IPS-11a (cell line): ENCODE measurements around the gene HIF1A.
"Not testable (repeated sequence)": the region's sequence is repeated elsewhere in the genome, so short reads cannot be mapped to it uniquely, and the experiment has no call there.

Experiments
- H3K4me3 ChIP-seq: one replicate; pipeline ENCODE4 v1.5.1; 2013; ENCODE audit warnings: low read depth, low read length, control low read depth

HIF1A gene

GRCh38 chr14:61694830-61695694, at the start of gene HIF1A:
Gene HIF1A (plus strand): TSS chr14:61695513. CDS start chr14:61695805, 292 bp downstream.
- H3K4me3 ChIP-seq: peak within 1 kb of the TSS; percentile 98

- H3K4me3 ChIP-seq: no peak overlapping the region
These were observed 48.8 kb upstream of the HIF1A start for GRCh38 chr14:61646366-61647116.

GRCh38 chr14:61647704-61648103, 47.6 kb upstream of the HIF1A start:
- no peak overlapping the region for H3K4me3 ChIP-seq

- H3K4me3 ChIP-seq: no peak overlapping the region
These were observed 46.9 kb upstream of the HIF1A start for GRCh38 chr14:61648377-61648776.

DNA sequence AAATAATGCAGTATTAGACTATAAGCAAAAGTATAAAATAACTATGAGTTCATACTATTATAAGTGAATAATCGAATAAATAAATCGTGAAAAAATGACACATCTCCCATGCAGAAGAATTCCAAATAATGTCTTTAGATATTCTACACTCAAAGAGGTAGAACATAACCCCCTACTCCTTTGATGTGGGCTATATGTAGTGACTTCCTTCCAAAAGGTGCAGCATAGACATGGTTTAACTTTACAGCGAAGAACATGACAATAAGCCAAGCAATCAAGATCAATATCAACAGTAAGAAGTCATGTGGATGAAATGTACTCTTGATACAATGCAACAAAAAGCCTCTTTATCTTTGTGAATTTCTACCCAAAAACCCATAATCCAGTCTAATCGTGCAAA, 46.0 kb upstream of the HIF1A start:
- no peak overlapping the region for H3K4me3 ChIP-seq

- H3K4me3 ChIP-seq: no peak overlapping the region
These were observed 44.0 kb upstream of the HIF1A start for GRCh38 chr14:61651355-61651754.

- no peak overlapping the region for H3K4me3 ChIP-seq
These were observed 42.6 kb upstream of the HIF1A start for GRCh38 chr14:61652526-61653262.

DNA sequence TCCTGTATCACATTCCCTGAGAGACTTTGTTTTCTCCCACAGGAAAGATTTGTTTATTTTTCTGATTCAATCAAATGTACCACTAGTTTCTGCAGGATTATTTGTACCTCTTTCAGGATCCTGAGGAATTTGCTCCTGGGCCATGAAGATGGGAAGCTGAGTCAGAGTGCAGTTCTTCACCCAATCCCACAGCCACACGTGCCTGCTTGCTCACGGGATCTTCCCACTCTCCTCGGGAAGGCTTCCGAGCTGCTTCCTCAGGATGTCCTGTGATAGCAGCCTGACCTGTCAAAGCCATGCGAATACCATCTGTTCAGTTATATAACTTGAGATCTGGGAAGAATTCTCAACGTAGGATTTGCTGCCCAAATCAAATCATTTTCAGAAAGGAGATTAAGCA, 41.8 kb upstream of the HIF1A start:
- H3K4me3 ChIP-seq: no peak overlapping the region

DNA sequence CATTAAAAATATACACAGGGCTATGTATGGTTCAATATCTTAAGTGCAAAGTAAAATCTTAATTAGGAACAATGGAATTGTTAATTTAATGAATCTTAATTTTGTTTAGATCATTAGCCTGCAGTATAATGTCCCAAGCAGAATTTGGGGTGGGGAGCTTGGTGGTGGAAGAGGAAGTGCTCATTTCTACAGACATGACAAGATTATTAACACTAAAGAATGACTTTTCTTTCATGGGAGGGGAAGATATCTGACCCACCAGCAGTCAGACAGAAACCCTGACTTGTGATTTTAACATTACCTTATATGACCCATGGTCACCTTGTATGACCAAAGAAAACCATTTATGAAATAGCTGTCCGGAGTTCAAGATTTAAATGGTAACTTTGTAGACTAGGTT, 41.3 kb upstream of the HIF1A start:
- H3K4me3 ChIP-seq: no peak overlapping the region

- H3K4me3 ChIP-seq: no peak overlapping the region
These were observed 39.5 kb upstream of the HIF1A start for GRCh38 chr14:61655777-61656176.

- H3K4me3 ChIP-seq: no peak overlapping the region
These were observed 39.0 kb upstream of the HIF1A start for GRCh38 chr14:61656341-61656740.

DNA sequence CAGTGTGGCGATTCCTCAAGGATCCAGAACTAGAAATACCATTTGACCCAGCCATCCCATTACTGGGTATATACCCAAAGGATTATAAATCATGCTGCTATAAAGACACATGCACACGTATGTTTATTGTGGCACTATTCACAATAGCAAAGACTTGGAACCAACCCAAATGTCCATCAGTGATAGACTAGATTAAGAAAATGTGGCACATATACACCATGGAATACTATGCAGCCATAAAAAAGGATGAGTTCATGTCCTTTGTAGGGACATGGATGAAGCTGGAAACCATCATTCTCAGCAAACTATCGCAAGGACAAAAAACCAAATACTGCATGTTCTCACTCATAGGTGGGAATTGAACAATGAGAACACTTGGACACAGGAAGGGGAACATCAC, 37.2 kb upstream of the HIF1A start:
- H3K4me3 ChIP-seq: not testable (repeated sequence)

GRCh38 chr14:61659582-61659981, 35.7 kb upstream of the HIF1A start:
- no peak overlapping the region for H3K4me3 ChIP-seq

- H3K4me3 ChIP-seq: no peak overlapping the region
These were observed 33.6 kb upstream of the HIF1A start for GRCh38 chr14:61661471-61662400.

- no peak overlapping the region for H3K4me3 ChIP-seq
These were observed 32.6 kb upstream of the HIF1A start for GRCh38 chr14:61662437-61663311.

DNA sequence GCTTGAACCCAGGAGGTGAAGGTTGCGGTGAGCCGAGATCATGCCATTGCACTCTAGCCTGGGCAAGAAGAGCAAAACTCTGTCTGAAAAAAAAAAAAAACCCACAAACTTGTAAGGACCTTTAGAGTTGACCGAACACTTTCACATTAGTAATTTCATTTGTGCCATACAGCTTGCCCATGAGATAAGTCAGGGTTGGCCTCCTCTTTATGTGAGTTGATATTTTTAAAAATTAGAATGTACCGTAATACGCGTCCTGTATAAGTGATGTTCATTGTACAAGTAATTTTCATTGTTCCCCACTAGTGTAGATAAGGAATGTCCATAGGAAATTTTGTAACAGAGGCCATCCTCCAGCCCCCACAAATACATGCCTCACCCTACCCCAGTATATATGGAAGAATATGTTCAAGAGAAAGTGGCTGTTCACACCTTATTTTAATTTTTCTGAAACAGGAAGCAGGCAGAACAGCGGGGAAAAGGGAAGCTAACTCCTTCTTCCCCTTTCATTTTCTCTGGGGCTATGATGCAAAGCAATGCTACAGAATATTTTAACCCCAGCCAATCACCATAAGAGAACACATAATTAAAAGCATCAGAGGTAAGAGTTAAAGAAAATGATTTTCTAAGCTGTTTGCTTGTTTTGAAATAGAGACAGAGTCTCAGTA, 31.9 kb upstream of the HIF1A start:
- H3K4me3 ChIP-seq: no peak overlapping the region

GRCh38 chr14:61668282-61668681, 27.0 kb upstream of the HIF1A start:
- H3K4me3 ChIP-seq: no peak overlapping the region

GRCh38 chr14:61670576-61670975, 24.7 kb upstream of the HIF1A start:
- H3K4me3 ChIP-seq: no peak overlapping the region

GRCh38 chr14:61671082-61671481, 24.2 kb upstream of the HIF1A start:
- no peak overlapping the region for H3K4me3 ChIP-seq
